Measurements from ENCODE around the gene MAP2K5.

MAP2K5 gene

DNA sequence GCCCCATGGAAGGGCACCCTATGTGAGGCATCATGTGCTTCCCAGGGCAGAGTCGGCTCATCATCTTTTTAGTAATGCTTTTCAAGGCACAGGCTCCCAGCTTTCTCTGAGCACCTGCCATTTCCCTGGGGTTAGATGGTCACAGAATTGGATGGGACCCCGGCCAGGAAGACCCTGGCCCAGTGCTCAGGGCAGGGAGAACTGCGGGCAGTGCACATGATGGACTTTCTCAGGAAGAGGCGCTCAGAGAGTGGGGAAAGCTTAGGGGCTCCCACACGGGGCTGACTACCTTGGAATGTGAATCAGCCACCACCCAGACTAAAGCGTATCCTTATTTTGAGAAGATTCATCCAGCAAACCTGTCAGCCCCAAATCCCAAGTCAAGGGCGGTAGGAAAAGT lies 266.3 kb downstream of the MAP2K5 start:
- Histone ChIP-seq H3K27me3 (replicated peaks; ENCODE audit: control insufficient read depth, insufficient read depth, low read length) (no peaks in the 10 kb centered on the region), H3K36me3 (ENCODE audit: control insufficient read depth, insufficient read depth, low read length) (no peaks in the 10 kb centered on the region), H3K4me3 (replicated peaks; ENCODE audit: low read depth, low read length) (no peak overlapping the region)
- no peak for DNase-seq (ENCODE audit: extremely low read depth, insufficient read length)
- TF ChIP-seq, protein P1, sequence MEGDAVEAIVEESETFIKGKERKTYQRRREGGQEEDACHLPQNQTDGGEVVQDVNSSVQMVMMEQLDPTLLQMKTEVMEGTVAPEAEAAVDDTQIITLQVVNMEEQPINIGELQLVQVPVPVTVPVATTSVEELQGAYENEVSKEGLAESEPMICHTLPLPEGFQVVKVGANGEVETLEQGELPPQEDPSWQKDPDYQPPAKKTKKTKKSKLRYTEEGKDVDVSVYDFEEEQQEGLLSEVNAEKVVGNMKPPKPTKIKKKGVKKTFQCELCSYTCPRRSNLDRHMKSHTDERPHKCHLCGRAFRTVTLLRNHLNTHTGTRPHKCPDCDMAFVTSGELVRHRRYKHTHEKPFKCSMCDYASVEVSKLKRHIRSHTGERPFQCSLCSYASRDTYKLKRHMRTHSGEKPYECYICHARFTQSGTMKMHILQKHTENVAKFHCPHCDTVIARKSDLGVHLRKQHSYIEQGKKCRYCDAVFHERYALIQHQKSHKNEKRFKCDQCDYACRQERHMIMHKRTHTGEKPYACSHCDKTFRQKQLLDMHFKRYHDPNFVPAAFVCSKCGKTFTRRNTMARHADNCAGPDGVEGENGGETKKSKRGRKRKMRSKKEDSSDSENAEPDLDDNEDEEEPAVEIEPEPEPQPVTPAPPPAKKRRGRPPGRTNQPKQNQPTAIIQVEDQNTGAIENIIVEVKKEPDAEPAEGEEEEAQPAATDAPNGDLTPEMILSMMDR (IDR thresholded peaks at IDR 0.05; ENCODE audit: insufficient read depth, low read length, poor library complexity, severe bottlenecking): no peak

DNA sequence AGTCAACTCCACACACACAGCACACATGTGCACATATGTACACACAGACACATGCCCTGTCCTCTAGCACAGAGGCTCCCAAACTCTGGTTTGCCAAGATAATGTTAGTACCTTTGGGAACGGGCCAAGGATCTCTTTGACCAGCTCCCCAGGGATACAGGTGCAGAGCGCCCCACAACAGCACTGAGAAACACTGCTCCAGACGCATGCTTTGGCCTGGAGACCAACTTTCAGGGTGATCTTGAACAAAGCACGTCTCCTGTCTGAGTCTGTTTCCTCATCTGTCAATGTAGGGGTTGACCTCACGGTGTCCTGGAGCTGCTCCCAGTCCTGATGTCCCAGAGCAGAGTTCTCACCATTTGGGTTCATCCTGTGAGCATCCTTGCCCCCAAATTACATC lies 266.9 kb downstream of the MAP2K5 start:
- Histone ChIP-seq H3K36me3 (ENCODE audit: control insufficient read depth, insufficient read depth, low read length) (no peaks in the 10 kb centered on the region), H3K27me3 (replicated peaks; ENCODE audit: control insufficient read depth, insufficient read depth, low read length) (no peaks in the 10 kb centered on the region), H3K4me3 (replicated peaks; ENCODE audit: low read depth, low read length) (no peak overlapping the region)
- DNase-seq (ENCODE audit: extremely low read depth, insufficient read length): no peak
- TF ChIP-seq, protein P1 (IDR thresholded peaks at IDR 0.05; ENCODE audit: insufficient read depth, low read length, poor library complexity, severe bottlenecking): no peak

DNA sequence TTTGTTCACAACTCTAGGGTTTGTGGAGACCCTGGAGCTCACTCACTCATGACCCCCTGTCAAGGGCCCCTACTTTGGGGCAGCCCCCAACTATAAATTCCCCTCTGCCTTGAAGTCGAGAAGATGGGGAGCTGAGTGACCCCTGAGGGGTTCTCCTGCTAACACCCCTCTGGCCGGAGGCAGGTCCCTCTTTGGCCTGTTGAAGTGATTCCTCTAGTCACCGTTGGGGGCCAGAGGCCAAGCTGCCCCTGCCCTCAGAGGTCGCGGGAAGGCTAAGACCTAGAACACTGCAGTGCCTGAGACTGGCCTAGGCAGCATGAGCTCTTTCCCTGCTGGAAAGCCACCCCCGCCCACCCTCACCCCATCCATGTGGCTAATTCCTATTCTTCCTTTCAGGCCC lies 267.4 kb downstream of the MAP2K5 start:
- DNase-seq (ENCODE audit: extremely low read depth, insufficient read length): no peak
- TF ChIP-seq, protein P1 (IDR thresholded peaks at IDR 0.05; ENCODE audit: insufficient read depth, low read length, poor library complexity, severe bottlenecking): no peak
- Histone ChIP-seq H3K36me3 (ENCODE audit: control insufficient read depth, insufficient read depth, low read length) (no peaks in the 10 kb centered on the region), H3K4me3 (replicated peaks; ENCODE audit: low read depth, low read length) (no peak overlapping the region), H3K27me3 (replicated peaks; ENCODE audit: control insufficient read depth, insufficient read depth, low read length) (no peaks in the 10 kb centered on the region)

DNA sequence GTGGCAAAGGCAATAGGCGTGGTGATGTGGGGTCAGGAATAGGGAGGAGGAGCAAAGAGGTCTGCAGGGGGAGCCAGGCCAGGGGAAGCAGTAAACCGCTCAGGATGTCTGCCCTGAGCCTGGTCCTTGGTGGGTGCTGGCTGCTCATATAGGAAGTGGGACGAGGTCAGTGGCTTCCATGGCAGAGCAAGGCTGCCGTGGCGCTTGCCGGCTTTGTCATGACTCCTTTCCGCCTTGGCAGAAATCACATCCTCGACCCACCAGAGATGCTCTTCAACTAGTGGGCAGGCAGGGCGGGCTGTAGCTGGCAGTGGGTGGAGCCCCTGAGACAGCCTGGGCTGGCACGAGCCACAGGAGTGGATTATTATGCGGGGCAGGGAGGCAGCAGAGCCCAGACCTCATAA lies 269.7 kb downstream of the MAP2K5 start:
- TF ChIP-seq, protein P1 (IDR thresholded peaks at IDR 0.05; ENCODE audit: insufficient read depth, low read length, poor library complexity, severe bottlenecking): no peak
- no peaks in the 10 kb centered on the region; the same call in 1 of the 2 replicates for H3K27me3 ChIP-seq (replicated peaks; ENCODE audit: control insufficient read depth, insufficient read depth, low read length)
- no peak for DNase-seq (ENCODE audit: extremely low read depth, insufficient read length)
- H3K4me3 ChIP-seq (replicated peaks; ENCODE audit: low read depth, low read length): no peak overlapping the region
- no peaks in the 10 kb centered on the region for H3K36me3 ChIP-seq (ENCODE audit: control insufficient read depth, insufficient read depth, low read length)

DNA sequence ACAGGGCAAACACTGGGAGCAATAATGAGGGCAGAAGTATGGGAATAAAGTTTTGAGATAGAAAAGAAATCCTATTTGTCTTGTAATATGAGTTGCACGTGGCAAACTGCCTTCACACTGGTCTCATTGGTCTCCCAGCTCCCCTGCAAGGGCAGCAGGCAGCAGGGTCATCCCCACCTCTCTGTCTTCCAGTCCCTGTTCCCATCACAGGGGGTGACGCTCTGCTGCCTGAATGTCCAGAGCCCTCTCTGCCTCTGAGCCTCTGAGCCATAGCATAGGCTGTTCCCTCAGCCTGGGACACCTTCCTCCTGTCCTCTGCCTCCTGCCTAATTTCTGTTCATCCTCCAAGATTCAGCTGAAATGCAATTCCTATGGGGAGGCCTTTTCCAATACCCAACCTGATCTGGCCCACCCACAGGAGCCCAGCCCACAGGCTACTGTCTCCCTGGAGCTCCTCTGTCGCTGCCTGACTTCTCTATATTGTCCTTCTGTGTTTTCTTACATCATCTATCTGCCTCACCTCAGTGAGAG lies 270.7 kb downstream of the MAP2K5 start:
- TF ChIP-seq, protein P1 (IDR thresholded peaks at IDR 0.05; ENCODE audit: insufficient read depth, low read length, poor library complexity, severe bottlenecking): no peak
- no peaks in the 10 kb centered on the region for H3K36me3 ChIP-seq (ENCODE audit: control insufficient read depth, insufficient read depth, low read length)
- no peak for DNase-seq (ENCODE audit: extremely low read depth, insufficient read length)
- H3K4me3 ChIP-seq (replicated peaks; ENCODE audit: low read depth, low read length): no peak overlapping the region
- no peaks in the 10 kb centered on the region; the same call in 1 of the 2 replicates for H3K27me3 ChIP-seq (replicated peaks; ENCODE audit: control insufficient read depth, insufficient read depth, low read length)

DNA sequence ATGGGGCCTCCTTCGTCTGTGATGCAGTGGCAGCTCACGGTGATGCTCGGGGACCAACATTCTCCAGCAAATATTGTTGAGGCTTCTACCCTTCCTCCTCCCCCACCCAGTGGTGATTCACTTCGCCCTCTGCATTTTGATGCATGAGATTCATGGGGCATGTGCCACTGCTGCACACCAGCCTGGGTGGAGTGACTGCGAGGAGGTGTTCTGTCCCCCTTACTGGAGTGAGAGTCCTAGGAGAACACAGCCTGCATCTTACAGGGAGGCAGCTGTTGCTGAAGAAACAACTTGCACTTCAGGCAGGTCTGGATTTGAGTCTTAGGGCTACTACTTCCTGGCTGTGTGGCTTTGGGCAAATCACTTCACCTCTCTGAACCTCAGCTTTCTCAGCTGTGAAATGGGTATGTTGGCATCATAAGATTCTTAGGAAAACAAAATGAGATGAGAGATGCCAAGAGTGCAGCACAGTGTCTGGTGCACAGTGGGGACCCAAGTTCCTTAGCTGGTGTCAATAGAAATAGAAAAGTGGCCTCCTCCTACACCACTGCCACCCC lies 272.6 kb downstream of the MAP2K5 start:
- no peaks in the 10 kb centered on the region; the same call in 1 of the 2 replicates for H3K27me3 ChIP-seq (replicated peaks; ENCODE audit: control insufficient read depth, insufficient read depth, low read length)
- TF ChIP-seq, protein P1 (IDR thresholded peaks at IDR 0.05; ENCODE audit: insufficient read depth, low read length, poor library complexity, severe bottlenecking): no peak
- no peak for DNase-seq (ENCODE audit: extremely low read depth, insufficient read length)
- no peaks in the 10 kb centered on the region for H3K36me3 ChIP-seq (ENCODE audit: control insufficient read depth, insufficient read depth, low read length)
- no peak overlapping the region for H3K4me3 ChIP-seq (replicated peaks; ENCODE audit: low read depth, low read length)
